ENCODE data around the gene FYB2.

Gene FYB2

DNA sequence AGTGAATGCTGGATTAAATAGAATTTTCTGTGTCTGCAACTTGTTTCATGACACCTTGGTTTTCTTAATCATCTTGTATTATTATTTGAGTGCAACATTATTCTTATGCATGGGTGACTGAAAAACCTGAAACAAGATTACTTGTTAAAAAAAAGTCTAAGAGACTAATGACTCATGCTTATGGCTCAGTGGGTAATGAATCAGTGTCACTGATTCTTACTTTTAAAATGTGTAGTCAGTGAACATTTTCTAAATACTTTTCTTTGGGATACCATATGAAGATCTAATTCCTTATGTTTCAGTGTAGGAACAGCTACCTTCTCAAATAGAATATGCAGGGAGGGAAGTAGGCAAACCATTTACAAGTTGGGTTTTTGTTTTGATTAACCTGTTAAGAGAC is 108.6 kb downstream of the FYB2 start:
- no peak for DNase-seq (ENCODE audit: low spot score)

DNA sequence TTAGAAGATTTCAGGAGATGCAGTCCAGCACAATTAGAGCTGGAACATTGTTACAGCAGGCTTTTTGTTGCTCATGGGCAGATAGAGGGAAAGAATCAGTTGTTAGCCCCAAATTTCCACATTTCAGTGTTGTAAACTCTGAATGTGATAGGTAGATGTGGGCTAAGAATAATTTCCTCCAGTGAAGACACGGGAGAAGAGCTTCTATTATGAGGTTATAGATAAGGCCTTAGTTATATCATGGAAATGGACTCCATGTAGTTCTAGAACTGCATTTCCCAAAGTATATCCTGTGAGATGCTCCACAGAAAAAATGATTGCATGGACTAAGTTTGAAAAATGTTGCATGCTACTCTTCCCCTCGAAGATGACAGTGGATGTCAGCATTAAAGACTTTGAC is 109.2 kb downstream of the FYB2 start:
- no peak for DNase-seq (ENCODE audit: low spot score)

GRCh38 chr1:56709269-56709880 is 109.8 kb downstream of the FYB2 start:
- DNase-seq (ENCODE audit: low spot score), result peak; percentile 18

- no peak for DNase-seq (ENCODE audit: low spot score)
These were observed 111.8 kb downstream of the FYB2 start for GRCh38 chr1:56707379-56707778.

- DNase-seq (ENCODE audit: low spot score), result no peak
These were observed 115.5 kb downstream of the FYB2 start for GRCh38 chr1:56703747-56704146.

DNA sequence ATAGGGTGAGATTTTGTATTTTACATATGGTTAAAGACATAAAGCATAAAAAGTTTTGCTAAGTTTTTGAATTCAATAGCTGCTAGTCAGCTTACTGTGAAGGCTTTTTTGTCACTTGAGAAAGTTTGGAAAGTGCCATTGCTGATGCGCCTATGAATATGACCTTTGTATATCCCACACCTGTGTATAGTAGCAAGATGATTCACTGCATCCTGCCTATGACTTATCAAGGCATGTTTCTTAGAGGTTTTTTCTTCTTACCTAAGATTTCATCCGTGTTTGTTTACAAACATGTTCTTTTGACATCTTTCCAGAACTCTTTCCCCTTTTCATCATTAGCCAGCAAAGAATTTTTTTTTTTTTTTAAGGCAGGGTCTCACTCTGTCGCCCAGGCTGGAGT is 122.5 kb downstream of the FYB2 start:
- no peak for DNase-seq (ENCODE audit: low spot score)

- no peak for DNase-seq (ENCODE audit: low spot score)
These were observed 130.6 kb downstream of the FYB2 start for GRCh38 chr1:56688522-56689026.

- no peak for DNase-seq (ENCODE audit: low spot score)
These were observed 133.0 kb downstream of the FYB2 start for GRCh38 chr1:56686169-56686568.

DNA sequence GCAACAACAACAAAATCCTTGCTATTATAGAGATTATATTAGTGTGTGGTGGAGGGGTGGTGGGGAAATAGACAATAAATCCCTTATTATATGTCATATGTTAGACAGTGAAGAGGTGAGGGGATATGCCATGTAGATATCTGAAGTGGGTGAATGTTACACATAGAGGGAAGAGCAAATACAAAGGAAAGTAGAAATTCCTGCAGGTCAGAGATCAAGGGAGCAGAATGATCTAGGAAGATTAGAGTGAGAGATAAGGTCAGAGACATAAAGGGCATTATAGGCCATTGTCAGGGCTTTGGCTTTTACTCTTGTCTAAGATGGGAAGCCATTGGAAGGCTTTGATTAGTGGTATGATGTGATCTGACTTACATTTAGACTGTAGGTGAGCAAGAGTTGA is 135.6 kb downstream of the FYB2 start:
- no peak for DNase-seq (ENCODE audit: low spot score)

GRCh38 chr1:56676571-56677035 is 142.6 kb downstream of the FYB2 start:
- DNase-seq (ENCODE audit: low spot score), result no peak

- no peak for DNase-seq (ENCODE audit: low spot score)
These were observed 143.4 kb downstream of the FYB2 start for GRCh38 chr1:56675763-56676162.

DNA sequence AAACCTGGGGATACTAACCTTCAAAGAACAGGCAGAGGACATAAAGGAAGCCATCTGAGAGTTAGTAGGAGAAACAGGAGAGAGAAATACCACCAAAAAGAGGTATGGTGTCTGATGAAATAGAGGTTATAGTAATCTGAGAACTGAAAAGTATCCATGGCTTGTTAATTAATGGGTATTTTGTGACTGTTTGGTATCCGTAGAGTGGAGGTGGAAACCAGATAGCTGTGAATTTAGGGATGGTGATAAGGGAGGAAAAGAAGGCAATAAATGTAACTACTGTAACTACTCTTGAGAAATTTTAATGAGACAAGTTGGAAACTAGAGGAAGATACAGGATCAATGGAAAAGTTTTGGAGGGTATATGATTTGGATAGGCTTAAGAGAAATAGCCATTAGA is 146.6 kb downstream of the FYB2 start:
- DNase-seq (ENCODE audit: low spot score), result no peak

DNA sequence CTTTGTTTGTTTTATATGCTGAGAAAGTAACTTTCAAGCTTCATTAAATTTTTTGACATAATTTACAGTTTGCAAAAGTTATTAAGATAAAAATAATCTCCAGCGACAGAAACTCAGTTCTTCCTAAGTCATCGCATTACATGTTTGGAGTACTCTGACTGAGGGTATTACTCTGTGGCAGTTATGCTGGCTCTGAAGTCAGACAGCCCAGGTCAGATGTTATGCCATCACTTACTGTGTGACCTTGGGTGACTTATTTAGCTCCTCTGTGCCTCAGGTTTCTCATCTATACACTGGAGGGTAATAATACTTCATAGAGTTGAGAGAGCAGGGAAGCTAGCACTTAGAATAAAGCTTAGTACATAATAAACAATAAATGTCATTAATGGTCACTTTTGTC is 147.7 kb downstream of the FYB2 start:
- DNase-seq (ENCODE audit: low spot score), result no peak

DNA sequence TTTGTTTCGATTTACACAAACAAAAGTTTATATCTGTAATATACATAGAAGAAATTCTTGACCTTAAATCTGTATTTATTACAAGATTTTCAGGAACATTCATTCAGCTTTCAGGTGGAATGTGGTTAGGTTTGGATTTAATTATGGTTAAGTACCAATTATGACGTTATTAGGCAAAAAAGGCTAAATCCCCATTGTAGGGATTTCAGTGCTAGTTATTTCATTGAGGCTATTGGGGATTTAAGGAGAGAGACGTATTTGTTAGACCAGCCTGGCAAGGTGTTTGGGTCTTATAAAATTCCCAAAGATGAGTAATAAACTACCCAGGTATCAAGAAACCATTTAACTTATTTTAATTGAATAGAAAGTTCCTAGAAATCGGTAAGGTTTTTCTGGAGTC is 148.1 kb downstream of the FYB2 start:
- no peak for DNase-seq (ENCODE audit: low spot score)

GRCh38 chr1:56670350-56670749 is 148.9 kb downstream of the FYB2 start:
- DNase-seq (ENCODE audit: low spot score), result no peak
